ENCODE measurements around the gene RNF13.

Gene RNF13

DNA sequence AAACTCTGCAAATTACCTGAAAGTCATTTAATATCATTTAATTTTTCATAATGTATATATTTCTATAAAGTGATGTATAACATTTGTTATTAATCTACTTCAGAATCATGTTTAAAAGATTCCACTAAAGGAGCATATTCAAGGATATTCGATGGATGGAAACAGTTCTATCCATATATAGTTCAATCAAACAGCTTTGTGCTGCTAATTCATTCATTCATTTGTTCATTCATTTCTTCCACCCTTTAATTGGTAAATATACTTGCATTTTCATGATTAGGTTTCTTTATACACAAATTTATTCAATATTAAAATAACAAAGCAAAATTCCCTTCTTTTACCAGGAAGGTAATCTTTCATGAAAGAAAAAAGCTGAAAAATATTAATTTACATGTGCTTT lies 64.7 kb downstream of the RNF13 start:
- TF ChIP-seq EGR1 (IDR thresholded peaks at IDR 0.05) (no peak), TAF1 (IDR thresholded peaks at IDR 0.05; ENCODE audit: low read depth) (no peak), CREB1 (IDR thresholded peaks at IDR 0.05; ENCODE audit: low read depth) (no peak), FOXM1 (IDR thresholded peaks at IDR 0.05; ENCODE audit: borderline replicate concordance, low read depth) (no peak), TCF12 (IDR thresholded peaks at IDR 0.05; ENCODE audit: low read depth) (no peak), YY1 (IDR thresholded peaks at IDR 0.05; ENCODE audit: low read depth) (no peak), EP300 (IDR thresholded peaks at IDR 0.05; ENCODE audit: borderline replicate concordance) (no peak), NFIC (IDR thresholded peaks at IDR 0.05) (no peak), RAD21 (IDR thresholded peaks at IDR 0.05; ENCODE audit: low read depth) (no peak)
- TF ChIP-seq, protein P1, sequence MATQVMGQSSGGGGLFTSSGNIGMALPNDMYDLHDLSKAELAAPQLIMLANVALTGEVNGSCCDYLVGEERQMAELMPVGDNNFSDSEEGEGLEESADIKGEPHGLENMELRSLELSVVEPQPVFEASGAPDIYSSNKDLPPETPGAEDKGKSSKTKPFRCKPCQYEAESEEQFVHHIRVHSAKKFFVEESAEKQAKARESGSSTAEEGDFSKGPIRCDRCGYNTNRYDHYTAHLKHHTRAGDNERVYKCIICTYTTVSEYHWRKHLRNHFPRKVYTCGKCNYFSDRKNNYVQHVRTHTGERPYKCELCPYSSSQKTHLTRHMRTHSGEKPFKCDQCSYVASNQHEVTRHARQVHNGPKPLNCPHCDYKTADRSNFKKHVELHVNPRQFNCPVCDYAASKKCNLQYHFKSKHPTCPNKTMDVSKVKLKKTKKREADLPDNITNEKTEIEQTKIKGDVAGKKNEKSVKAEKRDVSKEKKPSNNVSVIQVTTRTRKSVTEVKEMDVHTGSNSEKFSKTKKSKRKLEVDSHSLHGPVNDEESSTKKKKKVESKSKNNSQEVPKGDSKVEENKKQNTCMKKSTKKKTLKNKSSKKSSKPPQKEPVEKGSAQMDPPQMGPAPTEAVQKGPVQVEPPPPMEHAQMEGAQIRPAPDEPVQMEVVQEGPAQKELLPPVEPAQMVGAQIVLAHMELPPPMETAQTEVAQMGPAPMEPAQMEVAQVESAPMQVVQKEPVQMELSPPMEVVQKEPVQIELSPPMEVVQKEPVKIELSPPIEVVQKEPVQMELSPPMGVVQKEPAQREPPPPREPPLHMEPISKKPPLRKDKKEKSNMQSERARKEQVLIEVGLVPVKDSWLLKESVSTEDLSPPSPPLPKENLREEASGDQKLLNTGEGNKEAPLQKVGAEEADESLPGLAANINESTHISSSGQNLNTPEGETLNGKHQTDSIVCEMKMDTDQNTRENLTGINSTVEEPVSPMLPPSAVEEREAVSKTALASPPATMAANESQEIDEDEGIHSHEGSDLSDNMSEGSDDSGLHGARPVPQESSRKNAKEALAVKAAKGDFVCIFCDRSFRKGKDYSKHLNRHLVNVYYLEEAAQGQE (IDR thresholded peaks at IDR 0.05; ENCODE audit: low read depth) = no peak

- no peak for TF ChIP-seq USF1 (IDR thresholded peaks at IDR 0.05)
- peak; percentile 49 for TF ChIP-seq RAD21 (IDR thresholded peaks at IDR 0.05; ENCODE audit: low read depth)
- no peak for TF ChIP-seq CREB1 (IDR thresholded peaks at IDR 0.05; ENCODE audit: low read depth)
- no peak for TF ChIP-seq EP300 (IDR thresholded peaks at IDR 0.05; ENCODE audit: borderline replicate concordance)
- no peak for TF ChIP-seq FOXM1 (IDR thresholded peaks at IDR 0.05; ENCODE audit: borderline replicate concordance, low read depth)
- 0 out of 2 replicates have a peak, but pooled peaks have one; percentile 14 for TF ChIP-seq CEBPB (IDR thresholded peaks at IDR 0.05)
- TF ChIP-seq EGR1 (IDR thresholded peaks at IDR 0.05) = no peak
- no peak for TF ChIP-seq TCF12 (IDR thresholded peaks at IDR 0.05; ENCODE audit: low read depth)
- TF ChIP-seq TAF1 (IDR thresholded peaks at IDR 0.05; ENCODE audit: low read depth) = no peak
- no peak for TF ChIP-seq TEAD4 (IDR thresholded peaks at IDR 0.05)
These were observed 66.9 kb downstream of the RNF13 start for GRCh38 chr3:149879872-149880271.

DNA sequence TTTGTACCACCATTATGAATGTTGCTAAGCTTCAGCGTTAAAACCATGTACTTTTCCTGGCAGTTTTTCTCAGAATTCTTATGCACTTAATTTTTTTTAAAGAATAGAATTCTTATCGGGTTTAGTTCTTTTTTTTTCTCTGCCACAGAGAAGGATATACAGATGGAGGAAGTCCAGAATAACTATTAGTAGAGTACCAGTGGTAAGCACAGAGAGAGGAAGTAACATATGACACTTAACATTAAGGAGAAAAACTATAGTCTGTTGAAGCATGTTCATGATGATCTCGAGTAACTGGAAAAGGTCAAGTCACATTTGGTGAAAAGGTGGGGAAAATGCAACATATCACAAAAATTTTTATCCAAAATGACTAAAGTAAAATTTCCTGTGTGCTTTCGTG lies 68.9 kb downstream of the RNF13 start:
- no peak for TF ChIP-seq USF1 (IDR thresholded peaks at IDR 0.05)
- no peak for TF ChIP-seq MAX (IDR thresholded peaks at IDR 0.05)

DNA sequence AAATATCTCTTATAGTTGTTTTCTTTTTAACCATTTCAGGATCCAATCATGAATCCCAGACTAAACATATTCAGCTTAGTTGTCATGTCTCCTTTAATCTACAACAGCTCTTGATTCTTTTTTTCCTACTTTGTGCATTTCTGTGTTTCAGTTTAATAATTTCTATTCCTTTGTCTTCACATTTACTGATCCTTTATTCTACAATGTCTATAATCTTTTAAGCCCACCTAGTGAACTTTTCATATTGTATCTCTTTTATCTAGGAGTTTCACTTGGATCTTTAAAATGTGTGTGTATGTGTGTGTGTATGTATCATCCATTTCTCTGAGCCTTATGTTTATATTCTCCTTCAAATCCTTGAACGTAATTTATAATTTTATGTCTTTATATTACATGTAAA lies 70.1 kb downstream of the RNF13 start:
- TF ChIP-seq CEBPB (IDR thresholded peaks at IDR 0.05) = no peak
- TF ChIP-seq TCF12 (IDR thresholded peaks at IDR 0.05; ENCODE audit: low read depth) = no peak
- TF ChIP-seq USF1 (IDR thresholded peaks at IDR 0.05) = no peak
- TF ChIP-seq YY1 (IDR thresholded peaks at IDR 0.05; ENCODE audit: low read depth) = no peak

DNA sequence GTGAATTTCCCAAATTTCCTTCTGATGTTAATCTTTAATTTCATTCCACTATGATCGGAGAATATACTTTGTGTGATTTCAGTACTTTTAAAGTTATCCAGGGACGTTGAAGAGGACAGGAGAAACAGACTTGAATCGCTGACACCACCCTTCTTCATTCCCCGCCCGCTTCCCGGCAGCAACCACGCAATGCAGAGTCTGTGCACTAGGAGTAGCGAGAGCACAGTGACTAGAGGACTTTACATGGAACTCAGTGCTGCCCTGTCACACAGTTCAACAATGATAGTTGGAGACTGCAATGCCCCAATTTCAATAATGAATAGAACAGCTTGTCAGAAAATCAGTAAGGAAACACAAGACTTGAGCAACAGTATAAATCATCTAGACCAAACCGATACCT lies 73.9 kb downstream of the RNF13 start:
- TF ChIP-seq USF1 (IDR thresholded peaks at IDR 0.05) (no peak), MAX (IDR thresholded peaks at IDR 0.05) (no peak), RAD21 (IDR thresholded peaks at IDR 0.05; ENCODE audit: low read depth) (no peak), EGR1 (IDR thresholded peaks at IDR 0.05) (no peak), TAF1 (IDR thresholded peaks at IDR 0.05; ENCODE audit: low read depth) (no peak)

GRCh38 chr3:149891621-149892020 lies 78.6 kb downstream of the RNF13 start:
- TF ChIP-seq MAX (IDR thresholded peaks at IDR 0.05) = no peak
- TF ChIP-seq YY1 (IDR thresholded peaks at IDR 0.05; ENCODE audit: low read depth) = no peak
- TF ChIP-seq CREB1 (IDR thresholded peaks at IDR 0.05; ENCODE audit: low read depth) = no peak
- TF ChIP-seq EGR1 (IDR thresholded peaks at IDR 0.05) = no peak
- no peak for TF ChIP-seq FOXM1 (IDR thresholded peaks at IDR 0.05; ENCODE audit: borderline replicate concordance, low read depth)
- no peak for TF ChIP-seq ZBTB7A (IDR thresholded peaks at IDR 0.05; ENCODE audit: low read depth)
- no peak for TF ChIP-seq TCF12 (IDR thresholded peaks at IDR 0.05; ENCODE audit: low read depth)
- TF ChIP-seq TEAD4 (IDR thresholded peaks at IDR 0.05) = no peak
- TF ChIP-seq, protein P1 (IDR thresholded peaks at IDR 0.05; ENCODE audit: low read depth) = no peak
- TF ChIP-seq USF1 (IDR thresholded peaks at IDR 0.05) = no peak
- no peak for TF ChIP-seq NFIC (IDR thresholded peaks at IDR 0.05)
- TF ChIP-seq EP300 (IDR thresholded peaks at IDR 0.05; ENCODE audit: borderline replicate concordance) = no peak
- TF ChIP-seq RAD21 (IDR thresholded peaks at IDR 0.05; ENCODE audit: low read depth) = no peak
- no peak for TF ChIP-seq TAF1 (IDR thresholded peaks at IDR 0.05; ENCODE audit: low read depth)
